Right lobe of liver (tissue), 4 donors: Measurements from ENCODE around the gene SLC48A1.

ENCODE experiments used
- CTCF ChIP-seq, 4 donors: fragments of 200-600 bp in 3 of 4; fragments of 450-650 bp in 1 of 4; IDR thresholded peaks; one replicate each; pipeline versions ENCODE4 v1.5.1 to v1.8.0; 2016 to 2022; ENCODE audit warnings: antibody characterized with exemption in 4 of 4, mild to moderate bottlenecking in 2 of 4
- POLR2A ChIP-seq: fragments of 450-650 bp; IDR thresholded peaks from one replicate; pipeline ENCODE4 v1.6.1; 2017; ENCODE audit warnings: antibody characterized with exemption, mild to moderate bottlenecking
- donor health status: DM: no; HTN: no; CAD: no.
- donor health status: DM: no; HTN: no; CAD: no.
- donor health status: DM: no; HTN: yes; CAD: no.

- no peak for TF ChIP-seq CTCF (IDR thresholded peaks at IDR 0.05)
- no peak for TF ChIP-seq POLR2A
Observed at GRCh38 chr12:47725893-47726292, 47.1 kb upstream of the SLC48A1 start.
